PC-9 (cell line): ENCODE data around the gene SORCS2. TPM values are rescaled to one million over a fixed set of nuclear protein-coding genes. Genes with fewer than 3 reads are reported as not detected.

Experiments
- BruUV-seq: library from RNA; stranded (reverse); fragments of 400-500 nt; replicated peaks from 2 replicates; lab custom pipeline; 2021; lab: Mats Ljungman, UMichigan
- CTCF ChIA-PET: fragments of 300-600 bp; sonication (Branson Sonifier 250); formaldehyde crosslinking; loops from one replicate; lab custom pipeline; 2022; ENCODE audit warnings: antibody characterized with exemption; lab: Charles Lee
- POLR2A ChIA-PET: fragments of 300-600 bp; sonication (Branson Sonifier 250); formaldehyde crosslinking; loops from one replicate; lab custom pipeline; 2022; ENCODE audit warnings: antibody characterized with exemption; ENCODE audit not compliant: unreplicated experiment; lab: Charles Lee
- DNase-seq, 2 experiments: peaks; one replicate each; pipeline versions ENCODE4 v3.0.0 to v3.0.0-alpha.2; 2015 to 2022; ENCODE audit warnings: mixed read lengths in 1 of 2
- H2AFZ ChIP-seq: fragments of 200-600 bp; sonication (generic); 2 replicates; pipeline ENCODE4 v1.8.1; 2017; ENCODE audit warnings: antibody characterized with exemption
- H3F3A ChIP-seq: fragments of 200-600 bp; sonication (generic); 2 replicates; pipeline ENCODE4 v1.8.1; 2017; ENCODE audit warnings: antibody characterized with exemption, mild to moderate bottlenecking, low read depth; ENCODE audit not compliant: insufficient read depth
- H3K27ac ChIP-seq: fragments of 200-600 bp; sonication (generic); 2 replicates; pipeline ENCODE4 v1.6.1; 2016; ENCODE audit warnings: mixed run types
- H3K27me3 ChIP-seq: fragments of 200-600 bp; sonication (generic); 2 replicates; pipeline ENCODE4 v1.6.1; 2016; ENCODE audit warnings: low read depth, mixed run types; ENCODE audit not compliant: insufficient read depth
- H3K36me3 ChIP-seq: fragments of 200-600 bp; sonication (generic); 2 replicates; pipeline ENCODE4 v1.6.1; 2016; ENCODE audit warnings: low read depth, mixed run types
- H3K4me1 ChIP-seq: fragments of 200-600 bp; sonication (generic); replicated peaks from 2 replicates; pipeline ENCODE4 v1.6.1; 2016; ENCODE audit warnings: mixed run types; ENCODE audit not compliant: insufficient read depth
- H3K4me2 ChIP-seq: fragments of 200-600 bp; sonication (generic); 2 replicates; pipeline ENCODE4 v1.6.1; 2017; ENCODE audit warnings: mixed run types
- H3K4me3 ChIP-seq: fragments of 200-600 bp; sonication (generic); 2 replicates; pipeline ENCODE4 v1.6.1; 2016; ENCODE audit warnings: mixed run types
- H3K79me2 ChIP-seq: fragments of 200-600 bp; sonication (generic); 2 replicates; pipeline ENCODE4 v1.6.1; 2017; ENCODE audit warnings: low read depth, mixed run types
- H3K9me2 ChIP-seq: fragments of 200-600 bp; sonication (generic); 2 replicates; pipeline ENCODE4 v1.8.1; 2017; ENCODE audit warnings: mild to moderate bottlenecking; ENCODE audit not compliant: insufficient read depth
- H3K9me3 ChIP-seq: fragments of 200-600 bp; sonication (generic); 2 replicates; pipeline ENCODE4 v1.8.1; 2016; ENCODE audit warnings: low read depth; ENCODE audit not compliant: insufficient read depth
- H4K20me1 ChIP-seq: fragments of 200-600 bp; sonication (generic); 2 replicates; pipeline ENCODE4 v1.8.1; 2017; ENCODE audit not compliant: insufficient read depth
- CTCF ChIP-seq: fragments of 200-600 bp; sonication (generic); conservative IDR thresholded peaks from 2 replicates; pipeline ENCODE4 v1.6.1; 2017; ENCODE audit warnings: mixed run types, antibody characterized with exemption, mild to moderate bottlenecking, moderate library complexity
- EZH2 ChIP-seq: fragments of 200-600 bp; sonication (generic); IDR thresholded peaks from 2 replicates; pipeline ENCODE4 v1.8.0; 2017; ENCODE audit warnings: antibody characterized with exemption, low read depth
- intact Hi-C: fragments of 100-400 bp; cut with micrococcal nuclease; formaldehyde crosslinking; loops from one replicate; pipeline ENCODE4 v1.10.0; 2022; ENCODE audit not compliant: unreplicated experiment
- total RNA-seq: library from RNA; stranded (reverse); gene quantifications from 2 replicates; pipeline ENCODE4 v1.2.3, GENCODE V29; 2021

SORCS2 gene
- total RNA-seq, 1 experiment from 2014 or later, result 25.8 TPM

GRCh38 chr4:7717161-7717560 is 524.8 kb downstream of the SORCS2 start:
- no peak for DNase-seq
- H3K4me3 ChIP-seq, result no peak overlapping the region
- H3K9me2 ChIP-seq, result no peaks in the 10 kb centered on the region
- ChIA-PET CTCF (interaction anchor here (0.6 kb wide), 1 partner anchor 528 kb away, joined by 3 read pairs; no protein-coding TSS in a partner anchor), POLR2A (no interaction called here)
- no peak overlapping the region for H2AFZ ChIP-seq
- no peaks in the 10 kb centered on the region for H3K36me3 ChIP-seq
- no peak overlapping the region for H3K4me2 ChIP-seq
- no peaks in the 10 kb centered on the region for H4K20me1 ChIP-seq
- intact Hi-C loops, result no loop called here
- TF ChIP-seq CTCF (no peak), EZH2 (no peak)
- BruUV-seq, result no TSS peak
- no peaks in the 10 kb centered on the region for H3K4me1 ChIP-seq
- no peaks in the 10 kb centered on the region for H3K27me3 ChIP-seq
- no peaks in the 10 kb centered on the region for H3K79me2 ChIP-seq
- no peak overlapping the region for H3K27ac ChIP-seq
- no peaks in the 10 kb centered on the region for H3K9me3 ChIP-seq
- no peaks in the 10 kb centered on the region for H3F3A ChIP-seq

GRCh38 chr4:7717946-7718490 is 525.7 kb downstream of the SORCS2 start:
- POLR2A ChIA-PET, result no interaction called here
- no peak overlapping the region for H3K4me3 ChIP-seq
- no peak overlapping the region for H3K4me2 ChIP-seq
- H3K27me3 ChIP-seq, result no peaks in the 10 kb centered on the region
- no peaks in the 10 kb centered on the region for H3K79me2 ChIP-seq
- intact Hi-C loops, result loop anchor here (2.0 kb wide), 1 partner anchor 525 kb away; the partner anchor contains the start of gene SORCS2
- H4K20me1 ChIP-seq, result no peaks in the 10 kb centered on the region
- H3K27ac ChIP-seq, result no peak overlapping the region
- H3K4me1 ChIP-seq, result no peaks in the 10 kb centered on the region
- no peaks in the 10 kb centered on the region for H3K9me3 ChIP-seq
- no peaks in the 10 kb centered on the region for H3F3A ChIP-seq
- TF ChIP-seq CTCF (no peak), EZH2 (no peak)
- H3K36me3 ChIP-seq, result no peaks in the 10 kb centered on the region
- no peaks in the 10 kb centered on the region for H3K9me2 ChIP-seq
- BruUV-seq, result no TSS peak
- no peak for DNase-seq
- no peak overlapping the region for H2AFZ ChIP-seq
- CTCF ChIA-PET, result no interaction called here

GRCh38 chr4:7719354-7720174 is 527.2 kb downstream of the SORCS2 start:
- CTCF ChIA-PET, result no interaction called here
- TF ChIP-seq CTCF, result peak; percentile 84
- no peak for TF ChIP-seq EZH2
- Histone ChIP-seq H3K27me3 (no peaks in the 10 kb centered on the region), H4K20me1 (no peaks in the 10 kb centered on the region), H3K9me2 (no peaks in the 10 kb centered on the region), H3F3A (no peaks in the 10 kb centered on the region), H3K27ac (no peak overlapping the region), H3K36me3 (no peaks in the 10 kb centered on the region), H3K4me3 (no peak overlapping the region), H3K79me2 (no peaks in the 10 kb centered on the region), H3K4me2 (no peak overlapping the region; the same call in 1 of the 2 replicates), H3K4me1 (no peaks in the 10 kb centered on the region), H3K9me3 (no peaks in the 10 kb centered on the region), H2AFZ (no peak overlapping the region)
- peak in 1 of 2 experiments; percentile 54 for DNase-seq
- BruUV-seq, result no TSS peak
- intact Hi-C loops, result loop anchor here (2.0 kb wide), 1 partner anchor 527 kb away; the partner anchor contains the start of gene SORCS2
- POLR2A ChIA-PET, result no interaction called here
